Caki2 (cell line): ENCODE results near the gene STRAP. TPM values are rescaled to one million over a fixed set of nuclear protein-coding genes. Genes with fewer than 3 reads are reported as not detected.

Source experiments
- DNase-seq: peaks from one replicate; pipeline ENCODE4 v3.0.0-alpha.2; 2015; ENCODE audit warnings: low read depth
- in situ Hi-C: cut with HindIII; loops from 2 replicates; pipeline ENCODE4 v1.10.0; 2016; ENCODE audit warnings: low sequenced_read_pairs, low pct_unique_long_range_greater_than_20kb, mixed read lengths
- total RNA-seq: library from RNA; depleted of rRNA; stranded (reverse); fragments of >200 nt; shearing (Covaris generic); gene quantifications from 2 replicates; pipeline ENCODE4 v1.2.3, GENCODE V29; 2014; ENCODE audit warnings: low replicate concordance; rRNA removed

The STRAP gene
- total RNA-seq: 153 and 195 TPM in 2 replicates

GRCh38 chr12:15882118-15882971 is at the start of gene STRAP:
Gene STRAP, plus strand, starts transcription at chr12:15882387. Its CDS starts 321 bp downstream, at chr12:15882708.
- DNase-seq: peak; percentile 98
- in situ Hi-C loops: no loop called here

GRCh38 chr12:15834575-15834974 is 47.6 kb upstream of the STRAP start:
- DNase-seq: no peak
- in situ Hi-C loops: no loop called here

GRCh38 chr12:15837141-15837790 is 44.9 kb upstream of the STRAP start:
- in situ Hi-C loops: no loop called here
- DNase-seq: no peak

- no peak for DNase-seq
- in situ Hi-C loops: no loop called here
Observed at GRCh38 chr12:15839041-15839440, 43.1 kb upstream of the STRAP start.

GRCh38 chr12:15839682-15840081 is 42.5 kb upstream of the STRAP start:
- in situ Hi-C loops: no loop called here
- no peak for DNase-seq

GRCh38 chr12:15842108-15842507 is 40.1 kb upstream of the STRAP start:
- in situ Hi-C loops: no loop called here
- DNase-seq: no peak

GRCh38 chr12:15846887-15847286 is 35.3 kb upstream of the STRAP start:
- in situ Hi-C loops: no loop called here
- DNase-seq: no peak

GRCh38 chr12:15848606-15849005 is 33.6 kb upstream of the STRAP start:
- in situ Hi-C loops: no loop called here
- no peak for DNase-seq

GRCh38 chr12:15851045-15851620 is 31.1 kb upstream of the STRAP start:
- in situ Hi-C loops: no loop called here
- peak; percentile 11 for DNase-seq

- DNase-seq: no peak
- in situ Hi-C loops: no loop called here
Observed at GRCh38 chr12:15851919-15852318, 30.3 kb upstream of the STRAP start.

GRCh38 chr12:15852383-15852782 is 29.8 kb upstream of the STRAP start:
- in situ Hi-C loops: no loop called here
- DNase-seq: no peak

GRCh38 chr12:15853877-15854276 is 28.3 kb upstream of the STRAP start:
- no peak for DNase-seq
- in situ Hi-C loops: no loop called here

GRCh38 chr12:15854916-15855315 is 27.3 kb upstream of the STRAP start:
- in situ Hi-C loops: no loop called here
- DNase-seq: no peak

- in situ Hi-C loops: no loop called here
- peak; percentile 10 for DNase-seq
Observed at GRCh38 chr12:15855646-15856045, 26.5 kb upstream of the STRAP start.

- DNase-seq: peak; percentile 38
- in situ Hi-C loops: no loop called here
Observed at GRCh38 chr12:15856097-15856982, 25.8 kb upstream of the STRAP start.

GRCh38 chr12:15858353-15858752 is 23.8 kb upstream of the STRAP start:
- in situ Hi-C loops: no loop called here
- no peak for DNase-seq

- DNase-seq: no peak
- in situ Hi-C loops: no loop called here
Observed at GRCh38 chr12:15859116-15859515, 23.1 kb upstream of the STRAP start.

GRCh38 chr12:15861404-15861803 is 20.8 kb upstream of the STRAP start:
- no peak for DNase-seq
- in situ Hi-C loops: no loop called here
